NOMO-1 (cell line): Measurements from ENCODE around the gene DLG2.
"Not testable (repeated sequence)": the region's sequence is repeated elsewhere in the genome, so short reads cannot be mapped to it uniquely, and the experiment has no call there.

Experiments
- DNase-seq, 2 experiments: peaks; one replicate each; lab custom pipeline; 2025; ENCODE audit not compliant: unreplicated experiment in 2 of 2; lab: John Stamatoyannopoulos, UW

The DLG2 gene

GRCh38 chr11:85647078-85647477 is 19.9 kb upstream of the DLG2 start:
- no peak for DNase-seq

GRCh38 chr11:85643191-85643614 is 16.1 kb upstream of the DLG2 start:
- no peak for DNase-seq

GRCh38 chr11:85634747-85635146 is 7.6 kb upstream of the DLG2 start:
- no peak for DNase-seq

DNA sequence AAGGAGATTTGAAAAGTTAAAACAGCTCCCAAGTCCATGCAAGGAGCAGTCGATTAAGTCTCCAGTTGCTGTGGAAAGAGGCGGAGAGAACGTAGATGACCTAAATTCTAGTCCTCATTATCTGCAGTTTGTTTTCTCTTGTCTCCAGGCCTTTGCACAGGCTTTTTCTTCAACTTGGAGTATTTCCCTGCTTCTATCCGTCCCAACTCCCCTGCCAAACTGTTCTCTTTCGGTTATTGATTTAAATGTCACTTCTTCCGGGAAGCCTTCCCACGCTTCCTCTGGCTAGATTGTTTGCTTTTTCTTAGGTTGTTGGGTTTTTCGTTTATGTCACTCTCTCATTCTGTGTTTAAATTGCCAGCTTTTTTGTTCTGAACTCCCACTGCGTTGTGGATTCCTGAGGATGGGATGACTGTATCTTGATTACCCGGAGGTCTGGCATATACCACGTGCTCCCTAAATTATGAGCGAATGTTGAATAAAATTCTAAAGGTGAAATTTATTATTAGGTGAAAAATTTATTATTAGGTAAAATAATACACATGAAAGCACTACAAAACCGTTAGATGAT is 1.7 kb upstream of the DLG2 start:
- DNase-seq: peak in 1 of 2 experiments; percentile 53

- peak; percentile 98 for DNase-seq
Measured at GRCh38 chr11:85627998-85628770, 1.0 kb upstream of the DLG2 start, which contains the start of gene TMEM126B. TMEM126B (plus strand) TSS chr11:85628593; CDS start chr11:85628608, 15 bp downstream.

DNA sequence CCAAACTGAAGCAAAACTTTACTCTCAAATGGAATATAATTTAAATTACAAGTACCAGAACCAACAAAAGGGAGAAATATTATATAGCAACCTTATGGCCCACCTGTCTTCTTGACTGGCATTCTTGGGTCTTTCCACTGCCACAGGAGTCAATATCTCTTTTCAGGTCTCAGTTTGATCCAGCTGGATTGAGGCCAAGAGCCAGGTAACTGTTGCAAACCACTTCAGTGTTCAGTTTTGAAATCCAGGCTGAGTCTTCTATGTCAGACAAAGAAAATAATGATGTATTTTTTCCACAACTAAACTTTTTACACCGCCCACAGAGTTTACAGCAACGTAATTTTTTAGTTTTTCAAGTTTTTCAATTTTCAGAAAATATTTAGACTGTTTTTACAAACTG is 648 bp downstream of the DLG2 start:
- DNase-seq: no peak

DNA sequence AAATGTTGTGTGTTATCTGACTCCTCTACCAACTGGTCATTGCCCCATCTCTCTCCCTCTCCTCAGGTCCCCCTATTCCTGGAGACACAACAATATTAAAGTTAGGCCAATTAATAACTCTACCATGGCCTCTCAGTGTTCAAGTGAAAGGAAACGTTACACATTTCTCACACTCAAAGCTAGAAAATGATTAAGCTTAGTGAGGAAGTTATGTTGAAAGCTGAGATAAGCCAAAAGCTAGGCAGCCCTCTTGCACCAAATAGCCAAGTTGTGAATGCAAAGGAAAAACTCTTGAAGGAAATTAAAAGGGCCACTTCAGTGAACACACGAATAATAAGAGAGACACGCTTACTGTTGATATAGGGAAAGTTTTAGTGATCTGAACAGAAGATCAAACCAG is 6.9 kb downstream of the DLG2 start:
- no peak for DNase-seq

GRCh38 chr11:85619499-85619898 is 7.6 kb downstream of the DLG2 start:
- DNase-seq: no peak

GRCh38 chr11:85611643-85612042 is 15.5 kb downstream of the DLG2 start:
- DNase-seq: not testable (repeated sequence)

GRCh38 chr11:85609286-85609685 is 17.9 kb downstream of the DLG2 start:
- not testable (repeated sequence) for DNase-seq

DNA sequence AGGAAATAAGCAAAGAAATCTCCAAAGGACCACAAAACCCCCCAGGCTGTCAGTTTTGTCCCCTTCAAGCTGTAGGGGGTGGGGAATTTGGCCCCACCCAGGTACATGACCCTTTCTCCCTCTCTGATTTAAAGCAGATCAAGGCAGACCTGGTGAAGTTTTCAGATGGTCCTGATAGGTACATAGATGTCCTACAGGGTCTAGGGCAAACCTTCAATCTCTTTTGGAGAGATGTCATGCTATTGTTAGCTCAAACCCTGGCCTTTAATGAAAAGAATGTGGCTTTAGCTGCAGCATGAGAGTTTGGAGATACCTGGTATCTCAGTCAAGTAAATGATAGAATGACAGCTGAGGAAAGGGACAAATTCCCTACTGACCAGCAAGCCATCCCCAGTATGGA is 18.5 kb downstream of the DLG2 start:
- not testable (repeated sequence) for DNase-seq

- DNase-seq: not testable (repeated sequence)
Measured at GRCh38 chr11:85606237-85606636, 20.9 kb downstream of the DLG2 start.

DNA sequence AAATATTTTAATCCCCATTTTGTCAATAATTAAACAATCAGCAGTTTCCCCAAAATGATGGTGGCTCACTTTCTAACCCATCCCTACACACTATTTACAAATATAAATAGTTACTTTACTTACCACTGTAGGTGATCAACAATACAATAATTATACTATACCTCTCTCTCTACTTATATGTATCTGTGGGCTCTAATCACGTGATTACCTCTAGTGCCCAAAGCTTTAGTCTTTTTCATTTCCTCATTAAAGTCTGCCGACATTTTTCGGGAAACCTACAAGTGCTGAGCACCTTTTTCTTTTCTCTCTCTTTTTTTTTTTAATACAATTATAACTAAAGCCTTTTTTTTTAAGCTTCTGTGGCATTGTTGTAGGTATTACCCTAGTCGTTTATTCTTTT is 23.9 kb downstream of the DLG2 start:
- no peak for DNase-seq

DNA sequence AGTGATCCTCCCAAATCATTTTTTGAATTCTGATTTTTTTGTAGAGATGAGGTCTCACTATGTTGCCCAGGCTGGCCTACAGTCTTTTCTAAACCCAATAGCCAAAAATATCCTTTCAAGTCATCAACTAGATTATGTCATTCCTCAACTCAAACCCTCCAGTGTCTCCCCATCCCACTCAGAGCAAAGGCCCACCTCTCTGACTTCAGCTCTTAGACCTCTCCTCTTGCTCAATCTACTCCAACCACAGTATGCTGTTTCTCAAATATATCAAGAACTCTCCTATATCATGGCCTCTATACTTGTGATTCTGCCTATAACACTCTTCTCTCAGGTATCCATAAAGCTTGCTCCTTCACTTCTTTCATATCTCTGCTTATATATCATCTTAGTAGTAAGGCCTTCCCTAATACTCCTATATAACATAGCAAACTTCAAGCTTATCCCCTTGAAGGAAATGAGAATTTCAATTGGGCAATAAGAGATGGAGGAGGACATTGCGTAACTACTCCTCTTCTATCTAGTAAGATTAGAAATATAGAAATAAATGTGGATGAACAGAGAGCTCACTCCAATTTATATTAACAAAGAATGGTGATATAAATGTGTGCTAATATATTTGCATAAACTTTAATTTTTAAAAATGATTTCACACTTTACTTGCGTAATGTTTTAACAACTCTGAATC is 24.5 kb downstream of the DLG2 start:
- DNase-seq: peak in 1 of 2 experiments; percentile 55

DNA sequence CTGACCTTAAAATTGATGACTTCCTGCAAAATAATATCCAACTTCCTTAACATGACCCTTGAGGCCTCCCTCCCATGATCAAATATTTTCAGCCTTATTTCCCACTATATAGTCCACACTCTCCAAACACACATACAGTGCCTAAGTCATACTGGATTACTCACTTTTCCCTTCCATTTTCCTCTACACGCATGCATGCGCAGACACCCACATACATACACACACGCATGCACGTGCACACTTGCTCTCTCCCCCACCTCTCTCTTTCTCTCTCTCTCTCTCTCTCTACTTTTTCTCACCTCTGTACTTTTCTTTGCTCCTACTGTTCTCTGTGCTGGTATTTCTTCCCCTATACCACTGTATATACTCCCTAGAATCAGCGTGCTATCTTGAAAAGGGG is 28.1 kb downstream of the DLG2 start:
- no peak for DNase-seq

DNA sequence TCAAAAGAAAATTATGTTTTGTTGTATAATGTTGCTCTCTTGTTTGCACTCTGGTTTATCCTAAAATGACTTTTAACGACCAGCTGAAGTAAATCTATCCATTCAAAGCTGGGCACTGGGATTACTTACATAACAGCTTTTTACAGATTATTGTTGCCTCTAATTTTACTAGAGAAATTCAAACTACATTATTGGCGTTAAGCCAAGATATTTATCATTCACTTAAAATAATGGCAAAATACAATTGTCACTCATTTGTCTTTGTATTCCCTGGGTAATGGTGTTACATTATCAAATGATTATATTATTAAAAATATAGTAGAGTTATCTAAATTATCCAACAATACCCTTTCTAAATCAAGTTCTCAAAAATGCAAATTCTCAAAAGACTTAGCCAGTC is 30.3 kb downstream of the DLG2 start:
- no peak for DNase-seq

DNA sequence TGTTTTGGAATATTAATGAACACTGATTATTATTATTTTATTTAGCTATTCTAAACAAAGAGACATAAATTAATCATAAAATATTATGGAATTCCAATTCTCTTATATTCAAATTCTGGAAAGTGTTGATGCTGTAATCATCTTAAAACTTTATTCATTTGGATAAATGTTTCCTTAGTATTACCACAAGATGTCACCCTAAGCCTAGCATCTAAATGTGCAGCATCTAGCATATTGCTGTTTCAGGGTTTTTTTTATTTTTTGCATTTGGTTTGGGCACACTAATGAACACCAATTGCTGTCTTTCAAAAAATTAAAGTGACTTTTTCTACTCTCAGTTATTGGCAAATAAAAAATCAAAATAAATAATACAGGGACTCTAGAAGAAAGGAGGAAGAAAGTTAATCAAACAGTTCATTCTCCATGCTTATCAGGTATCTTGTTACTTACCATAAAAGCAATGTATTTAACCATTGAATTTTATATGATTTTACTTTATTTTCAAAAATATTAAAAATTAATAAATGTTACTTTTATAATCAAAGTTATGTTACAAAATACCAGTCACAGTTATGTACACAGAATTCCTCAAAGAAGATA is 31.8 kb downstream of the DLG2 start:
- DNase-seq: peak in 1 of 2 experiments; percentile 36

DNA sequence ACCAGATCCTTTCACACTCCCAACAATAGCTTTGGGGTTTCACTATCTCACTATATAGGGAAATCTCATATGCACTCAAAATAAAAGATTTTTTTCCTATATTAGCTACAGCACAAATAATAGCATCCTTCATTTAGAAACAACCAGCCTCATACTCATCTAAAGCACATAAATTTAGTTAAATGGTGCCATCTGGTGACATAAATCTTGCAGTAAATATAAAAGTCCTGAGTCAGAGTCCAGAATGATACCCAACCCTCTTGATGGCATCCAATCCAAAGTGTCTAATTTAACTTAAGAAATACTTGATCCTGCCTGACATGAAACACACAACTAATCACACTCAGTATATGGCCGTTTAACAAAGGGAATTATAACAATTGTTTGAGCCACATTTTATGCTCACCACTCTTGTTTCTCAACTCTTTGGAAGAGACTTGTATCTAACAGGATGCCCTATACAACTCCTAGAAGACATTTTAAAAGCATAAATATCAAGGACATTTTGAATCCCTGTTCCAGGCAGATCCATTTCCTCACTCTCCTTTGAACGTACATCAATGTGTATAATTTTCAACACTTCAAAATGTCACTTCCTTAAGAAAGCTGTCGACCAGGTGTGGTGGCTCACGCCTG is 36.2 kb downstream of the DLG2 start:
- peak in 1 of 2 experiments; percentile 33 for DNase-seq

GRCh38 chr11:85589373-85589772 is 37.8 kb downstream of the DLG2 start:
- DNase-seq: no peak

GRCh38 chr11:85582111-85582510 is 45.0 kb downstream of the DLG2 start:
- no peak for DNase-seq

- no peak for DNase-seq
Measured at GRCh38 chr11:85575388-85575787, 51.8 kb downstream of the DLG2 start.
